A549 (cell line): ENCODE measurements around the gene PLEKHA6. TPM values are rescaled to one million over a fixed set of nuclear protein-coding genes. Genes with fewer than 3 reads are reported as not detected.

Experiments
- ATAC-seq, 2 experiments: fragments of 200-7000 bp in 1 of 2; fragments of >200 bp in 1 of 2; cut with Nextera tagmentation in 1 of 2; cut with Tn5 transposase in 1 of 2; 3 replicates each; pipeline versions ENCODE4 v1.8.0 to v1.9.1; 2018 to 2020; ENCODE audit warnings: mild to moderate bottlenecking in 1 of 2, moderate library complexity in 1 of 2
- CTCF ChIA-PET: fragments of 300-600 bp; sonication (Branson Sonifier 250); formaldehyde crosslinking; extraction: SDS; loops from one replicate; lab custom pipeline; 2021; ENCODE audit warnings: antibody characterized with exemption, inconsistent platforms; lab: Yijun Ruan, JAX
- POLR2A ChIA-PET: fragments of 350-600 bp; formaldehyde crosslinking; extraction: SDS; loops from one replicate; lab custom pipeline; 2021; ENCODE audit warnings: antibody characterized with exemption, inconsistent platforms; lab: Yijun Ruan, JAX
- DNase-seq, 2 experiments: peaks; one replicate each; pipeline versions ENCODE4 v3.0.0 to v3.0.0-alpha.2; 2011 to 2016; ENCODE audit warnings: low read depth in 1 of 2, low spot score in 1 of 2
- FAIRE-seq: peaks from 2 replicates; lab custom pipeline; 2011; peaks lifted over from hg19 to GRCh38; lab: Jason Lieb, UNC
- H3K27ac ChIP-seq, 2 experiments: fragments of >200 bp; sonication (Bioruptor Twin); formaldehyde crosslinking; 3 replicates each; pipeline ENCODE4 v1.5.1; 2016 to 2017
- H3K4me1 ChIP-seq: fragments of >200 bp; sonication (Bioruptor Twin); formaldehyde crosslinking; 3 replicates; pipeline ENCODE4 v1.6.1; 2016
- H3K4me2 ChIP-seq: fragments of >200 bp; sonication (Bioruptor Twin); formaldehyde crosslinking; 3 replicates; pipeline ENCODE4 v1.6.1; 2016
- H3K4me3 ChIP-seq: fragments of >200 bp; sonication (Bioruptor Twin); formaldehyde crosslinking; 3 replicates; pipeline ENCODE4 v1.5.1; 2016
- H3K9me3 ChIP-seq: fragments of >200 bp; sonication (Bioruptor Twin); formaldehyde crosslinking; 3 replicates; pipeline ENCODE4 v1.6.1; 2016
- ATOH8 ChIP-seq: fragments of 250-450 bp; sonication (Bioruptor Pico); IDR thresholded peaks from 2 replicates; pipeline ENCODE4 v1.5.0; 2020; ENCODE audit warnings: low read depth, mild to moderate bottlenecking, moderate library complexity
- CBX8 ChIP-seq: fragments of 200-600 bp; sonication (generic); IDR thresholded peaks from 2 replicates; pipeline ENCODE4 v1.6.1; 2016
- CEBPB ChIP-seq, 2 experiments: fragments of >200 bp in 1 of 2; sonication (Bioruptor Twin) in 1 of 2; formaldehyde crosslinking in 1 of 2; IDR thresholded peaks; 2 replicates each; pipeline ENCODE4 v1.6.1; 2012 to 2016
- CHD4 ChIP-seq: fragments of 200-600 bp; sonication (generic); IDR thresholded peaks from 2 replicates; pipeline ENCODE4 v1.6.1; 2016; ENCODE audit warnings: antibody characterized with exemption, mild to moderate bottlenecking, borderline replicate concordance
- ELK1 ChIP-seq: fragments of 150-350 bp; IDR thresholded peaks from 2 replicates; pipeline ENCODE4 v1.6.1; 2014; ENCODE audit warnings: low read depth, mild to moderate bottlenecking, low read length
- ESRRA ChIP-seq: fragments of 150-350 bp; IDR thresholded peaks from 2 replicates; pipeline ENCODE4 v1.6.1; 2014; ENCODE audit warnings: mild to moderate bottlenecking, low read length, borderline replicate concordance
- FOSB ChIP-seq: fragments of 250-450 bp; sonication (Bioruptor Pico); IDR thresholded peaks from 2 replicates; pipeline ENCODE4 v1.5.0; 2020; ENCODE audit warnings: mild to moderate bottlenecking, moderate library complexity
- HES2 ChIP-seq: fragments of >200 bp; sonication (Bioruptor Twin); formaldehyde crosslinking; IDR thresholded peaks from 2 replicates; pipeline ENCODE4 v1.6.1; 2016
- HMGXB4 ChIP-seq: fragments of 250-450 bp; sonication (Bioruptor Pico); IDR thresholded peaks from 2 replicates; pipeline ENCODE4 v1.5.0; 2021; ENCODE audit warnings: mild to moderate bottlenecking, moderate library complexity, borderline replicate concordance
- HOXA7 ChIP-seq: fragments of 250-450 bp; sonication (Bioruptor Pico); IDR thresholded peaks from 2 replicates; pipeline ENCODE4 v1.5.0; 2020; ENCODE audit warnings: mild to moderate bottlenecking, moderate library complexity
- HOXB5 ChIP-seq: fragments of 250-450 bp; sonication (Bioruptor Pico); IDR thresholded peaks from 2 replicates; pipeline ENCODE4 v1.5.0; 2020; ENCODE audit warnings: mild to moderate bottlenecking, moderate library complexity
- MAFK ChIP-seq: fragments of 450-650 bp; IDR thresholded peaks from 2 replicates; pipeline ENCODE4 v1.6.1; 2014; ENCODE audit not compliant: partially characterized antibody
- NFE2L2 ChIP-seq: fragments of 150-350 bp; conservative IDR thresholded peaks from 2 replicates; pipeline ENCODE4 v1.6.1; 2014; ENCODE audit warnings: low read length
- POLR2A ChIP-seq: IDR thresholded peaks from 2 replicates; pipeline ENCODE4 v1.6.1; 2012; ENCODE audit warnings: mild to moderate bottlenecking, low read length
- RAD21 ChIP-seq, 2 experiments: fragments of >200 bp in 1 of 2; sonication (Bioruptor Twin) in 1 of 2; formaldehyde crosslinking in 1 of 2; IDR thresholded peaks in 1 of 2; conservative IDR thresholded peaks in 1 of 2; 2 replicates in 1 of 2; 3 replicates in 1 of 2; pipeline ENCODE4 v1.6.1; 2012 to 2018; ENCODE audit warnings: inconsistent platforms in 1 of 2
- RCOR1 ChIP-seq: fragments of 150-350 bp; IDR thresholded peaks from 2 replicates; pipeline ENCODE4 v1.6.1; 2014; ENCODE audit warnings: antibody characterized with exemption, low read length, low read depth
- RFX5 ChIP-seq: fragments of 450-650 bp; IDR thresholded peaks from 2 replicates; pipeline ENCODE4 v1.7.1; 2014; ENCODE audit warnings: antibody characterized with exemption, mild to moderate bottlenecking, moderate library complexity
- RNF2 ChIP-seq: fragments of 200-600 bp; sonication (generic); IDR thresholded peaks from 2 replicates; pipeline ENCODE4 v1.6.1; 2016; ENCODE audit warnings: low read depth, mild to moderate bottlenecking, antibody characterized with exemption, moderate library complexity, borderline replicate concordance
- SREBF2 ChIP-seq: fragments of 450-650 bp; IDR thresholded peaks from 2 replicates; pipeline ENCODE4 v1.6.1; 2014; ENCODE audit warnings: mild to moderate bottlenecking, moderate library complexity
- TP53 ChIP-seq: fragments of 250-450 bp; sonication (Bioruptor Pico); IDR thresholded peaks from 2 replicates; pipeline ENCODE4 v1.5.0; 2021; ENCODE audit warnings: mild to moderate bottlenecking, moderate library complexity
- ZNF302 ChIP-seq: fragments of 250-450 bp; sonication (Bioruptor Pico); IDR thresholded peaks from 2 replicates; pipeline ENCODE4 v1.9.0; 2021; ENCODE audit warnings: inconsistent platforms, mild to moderate bottlenecking, moderate library complexity
- WGBS: methylation state at CpG from one replicate; pipeline ENCODE4 v1.1.6; 2017; ENCODE audit errors: missing lambda C conversion rate; 5-methylcytosine and 5-hydroxymethylcytosine counted together
- polyA plus RNA-seq, 4 experiments: library from polyadenylated mRNA; depleted of rRNA in 3 of 4; stranded (reverse); fragments of >200 nt; fragmentation: RNase III in 1 of 4; extraction: RNeasy Plus Mini Kit Qiagen cat#74134 plus additional on column Dnase treatment in 1 of 4; gene quantifications; 2 replicates in 3 of 4; 3 replicates in 1 of 4; pipeline ENCODE4 v1.2.3, GENCODE V29; 2011 to 2017

PLEKHA6 gene
- polyA plus RNA-seq, 2 of the 4 experiments (the other 2 are of a cell fraction) = 13.0 to 26.2 TPM

GRCh38 chr1:204357551-204358490 is 1.9 kb downstream of the PLEKHA6 start:
- Histone ChIP-seq H3K4me3 (no peak overlapping the region), H3K27ac (peak overlapping the region in 1 of 2 experiments; percentile 65; a peak in 1 of 6 replicates), H3K9me3 (no peaks in the 10 kb centered on the region), H3K4me2 (no peak overlapping the region), H3K4me1 (peaks cover 20% of the 10 kb centered on the region)
- ChIA-PET POLR2A (no interaction called here), CTCF (interaction anchor here (0.7 to 27.1 kb wide), 9 partner anchors 8 to 195 kb away, joined by 3 to 840 read pairs (median 12); partner anchors contain the start of genes GOLT1A and REN)
- no peak for TF ChIP-seq ESRRA
- DNase-seq (no peak), FAIRE-seq (no peak), ATAC-seq (peak in 1 of 2 experiments; percentile 6; a peak in 1 of 6 replicates)
- 90% methylated on average over 23 of the region's 23 CpGs for WGBS

- Histone ChIP-seq H3K4me1 (peaks cover 20% of the 10 kb centered on the region), H3K4me2 (no peak overlapping the region), H3K4me3 (no peak overlapping the region), H3K27ac (no peak overlapping the region), H3K9me3 (no peaks in the 10 kb centered on the region)
- ChIA-PET POLR2A (no interaction called here), CTCF (interaction anchor here (0.7 to 27.1 kb wide), 6 partner anchors 19 to 194 kb away, joined by 3 to 840 read pairs (median 141); partner anchors contain the start of genes GOLT1A and REN)
- ATAC-seq (no peak), FAIRE-seq (no peak), DNase-seq (no peak)
- TF ChIP-seq CBX8 (no peak), NFE2L2 (no peak), CEBPB (IDR thresholded peaks at IDR 0.05) (no peak), ATOH8 (no peak), POLR2A (no peak), ZNF302 (CRISPR knock-in tag) (no peak), HES2 (no peak), FOSB (CRISPR knock-in tag) (no peak), RNF2 (no peak), TP53 (CRISPR knock-in tag) (no peak), HOXB5 (no peak), HMGXB4 (no peak), SREBF2 (no peak), MAFK (no peak), RCOR1 (no peak), RAD21 (conservative IDR thresholded peaks at IDR 0.05 in 1 of 2, IDR thresholded peaks at IDR 0.05 in 1 of 2) (no peak), CHD4 (no peak), HOXA7 (CRISPR knock-in tag) (no peak), RFX5 (no peak)
- WGBS = 84% methylated on average over 4 of the region's 4 CpGs
Observed at GRCh38 chr1:204356997-204357396, 2.7 kb downstream of the PLEKHA6 start.

GRCh38 chr1:204355913-204356312 is 3.8 kb downstream of the PLEKHA6 start:
- FAIRE-seq = no peak
- WGBS = 91% methylated on average over 4 of the region's 4 CpGs
- POLR2A ChIA-PET = no interaction called here

More at GRCh38 chr1:204355913-204356312, 3.8 kb downstream of the PLEKHA6 start:
- TF ChIP-seq MAFK (peak; percentile 61), ELK1 (no peak)
- TF ChIP-seq, all 56 proteins: peak for 1
- ATAC-seq = no peak
- DNase-seq = no peak
- Histone ChIP-seq H3K4me2 (no peak overlapping the region), H3K4me3 (no peak overlapping the region), H3K9me3 (no peaks in the 10 kb centered on the region), H3K4me1 (peaks cover 29% of the 10 kb centered on the region), H3K27ac (no peak overlapping the region)
- CTCF ChIA-PET = interaction anchor here (2.4 kb wide), 1 partner anchor 149 kb away, joined by 8 read pairs; no protein-coding TSS in a partner anchor
